Loucy (cell line): ENCODE measurements around the gene ZNF511.

ENCODE experiments used
- H2AFZ ChIP-seq: fragments of 200-600 bp; sonication (generic); 2 replicates; pipeline ENCODE4 v1.6.0; 2016; ENCODE audit warnings: antibody characterized with exemption, mild to moderate bottlenecking, low read length, moderate library complexity
- H3F3A ChIP-seq: fragments of 200-600 bp; 2 replicates; pipeline ENCODE4 v1.6.0; 2016; ENCODE audit warnings: antibody characterized with exemption, low read depth, mild to moderate bottlenecking
- H3K27me3 ChIP-seq: fragments of 200-600 bp; sonication (generic); 2 replicates; pipeline ENCODE4 v1.6.1; 2014; ENCODE audit warnings: low read length, mild to moderate bottlenecking; ENCODE audit not compliant: insufficient read depth, poor library complexity, severe bottlenecking
- H3K36me3 ChIP-seq: fragments of 200-600 bp; sonication (generic); 2 replicates; pipeline ENCODE4 v1.6.1; 2016; ENCODE audit warnings: low read length; ENCODE audit not compliant: insufficient read depth
- H3K4me1 ChIP-seq: fragments of 200-600 bp; sonication (generic); 2 replicates; pipeline ENCODE4 v1.5.1; 2014; ENCODE audit warnings: low read length, mild to moderate bottlenecking; ENCODE audit not compliant: insufficient read depth, poor library complexity, severe bottlenecking
- H3K4me2 ChIP-seq: fragments of 200-600 bp; sonication (generic); 2 replicates; pipeline ENCODE4 v1.6.0; 2014; ENCODE audit warnings: antibody characterized with exemption, low read length, low read depth, mild to moderate bottlenecking; ENCODE audit not compliant: poor library complexity, severe bottlenecking
- H3K4me3 ChIP-seq: fragments of 200-600 bp; sonication (generic); 2 replicates; pipeline ENCODE4 v1.5.1; 2014; ENCODE audit warnings: low read length, mild to moderate bottlenecking, mixed read lengths; ENCODE audit not compliant: poor library complexity, severe bottlenecking
- H3K79me2 ChIP-seq: fragments of 200-600 bp; sonication (generic); 2 replicates; pipeline ENCODE4 v1.6.1; 2014; ENCODE audit warnings: low read length; ENCODE audit not compliant: insufficient read depth
- H3K9ac ChIP-seq: fragments of 200-600 bp; sonication (generic); 2 replicates; pipeline ENCODE4 v1.6.0; 2014; ENCODE audit warnings: mild to moderate bottlenecking, low read depth, low read length, moderate library complexity; ENCODE audit not compliant: poor library complexity, severe bottlenecking
- H3K9me2 ChIP-seq: fragments of 200-600 bp; sonication (generic); replicated peaks from 2 replicates; pipeline ENCODE4 v1.6.1; 2016; ENCODE audit warnings: low read depth, low read length, mixed read lengths
- H3K9me3 ChIP-seq: fragments of 200-600 bp; sonication (generic); 2 replicates; pipeline ENCODE4 v1.6.1; 2014; ENCODE audit warnings: mild to moderate bottlenecking, antibody characterized with exemption, low read length, low read depth; ENCODE audit not compliant: insufficient read depth
- H4K20me1 ChIP-seq: fragments of 200-600 bp; sonication (generic); 2 replicates; pipeline ENCODE4 v1.6.0; 2014; ENCODE audit warnings: antibody characterized with exemption, low read length, mild to moderate bottlenecking; ENCODE audit not compliant: insufficient read depth, poor library complexity, severe bottlenecking
- EZH2phosphoT487 ChIP-seq: fragments of 200-600 bp; IDR thresholded peaks from 2 replicates; pipeline ENCODE4 v1.6.1; 2018; ENCODE audit warnings: antibody characterized with exemption, mild to moderate bottlenecking, moderate library complexity, borderline replicate concordance
- TF ChIP-seq, protein P1 (sequence below): fragments of 200-600 bp; sonication (generic); conservative IDR thresholded peaks from 2 replicates; pipeline ENCODE4 v1.5.1; 2014; ENCODE audit warnings: mild to moderate bottlenecking, antibody characterized with exemption, low read length

The ZNF511 gene

GRCh38 chr10:133283931-133284330 is 24.8 kb upstream of the ZNF511 start:
- Histone ChIP-seq H3K79me2 (no peaks in the 10 kb centered on the region), H3K4me3 (no peak overlapping the region), H3F3A (no peaks in the 10 kb centered on the region), H3K4me2 (no peak overlapping the region), H3K9ac (no peak overlapping the region), H4K20me1 (no peaks in the 10 kb centered on the region), H3K27me3 (no peaks in the 10 kb centered on the region), H3K9me2 (no peaks in the 10 kb centered on the region), H2AFZ (no peak overlapping the region), H3K36me3 (peaks cover 50% of the 10 kb centered on the region; the same call in 1 of the 2 replicates), H3K4me1 (peaks cover 17% of the 10 kb centered on the region), H3K9me3 (no peaks in the 10 kb centered on the region)
- TF ChIP-seq EZH2phosphoT487, result no peak
- TF ChIP-seq, protein P1, sequence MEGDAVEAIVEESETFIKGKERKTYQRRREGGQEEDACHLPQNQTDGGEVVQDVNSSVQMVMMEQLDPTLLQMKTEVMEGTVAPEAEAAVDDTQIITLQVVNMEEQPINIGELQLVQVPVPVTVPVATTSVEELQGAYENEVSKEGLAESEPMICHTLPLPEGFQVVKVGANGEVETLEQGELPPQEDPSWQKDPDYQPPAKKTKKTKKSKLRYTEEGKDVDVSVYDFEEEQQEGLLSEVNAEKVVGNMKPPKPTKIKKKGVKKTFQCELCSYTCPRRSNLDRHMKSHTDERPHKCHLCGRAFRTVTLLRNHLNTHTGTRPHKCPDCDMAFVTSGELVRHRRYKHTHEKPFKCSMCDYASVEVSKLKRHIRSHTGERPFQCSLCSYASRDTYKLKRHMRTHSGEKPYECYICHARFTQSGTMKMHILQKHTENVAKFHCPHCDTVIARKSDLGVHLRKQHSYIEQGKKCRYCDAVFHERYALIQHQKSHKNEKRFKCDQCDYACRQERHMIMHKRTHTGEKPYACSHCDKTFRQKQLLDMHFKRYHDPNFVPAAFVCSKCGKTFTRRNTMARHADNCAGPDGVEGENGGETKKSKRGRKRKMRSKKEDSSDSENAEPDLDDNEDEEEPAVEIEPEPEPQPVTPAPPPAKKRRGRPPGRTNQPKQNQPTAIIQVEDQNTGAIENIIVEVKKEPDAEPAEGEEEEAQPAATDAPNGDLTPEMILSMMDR, result no peak

- Histone ChIP-seq H3K4me1 (peaks cover 4% of the 10 kb centered on the region), H3K4me2 (no peak overlapping the region), H3K4me3 (no peak overlapping the region), H2AFZ (no peak overlapping the region), H3K9ac (no peak overlapping the region), H4K20me1 (no peaks in the 10 kb centered on the region), H3F3A (no peaks in the 10 kb centered on the region), H3K27me3 (no peaks in the 10 kb centered on the region), H3K79me2 (no peaks in the 10 kb centered on the region), H3K9me2 (no peaks in the 10 kb centered on the region), H3K9me3 (no peaks in the 10 kb centered on the region), H3K36me3 (peaks cover 57% of the 10 kb centered on the region; the same call in 1 of the 2 replicates)
- TF ChIP-seq, protein P1, result no peak
- TF ChIP-seq EZH2phosphoT487, result no peak
Observed at GRCh38 chr10:133285217-133285616, 23.5 kb upstream of the ZNF511 start.

GRCh38 chr10:133286366-133286765 is 22.3 kb upstream of the ZNF511 start:
- H3K4me2 ChIP-seq, result no peak overlapping the region
- peaks cover 57% of the 10 kb centered on the region; the same call in 1 of the 2 replicates for H3K36me3 ChIP-seq
- H2AFZ ChIP-seq, result no peak overlapping the region
- H3K9me3 ChIP-seq, result no peaks in the 10 kb centered on the region
- H3K9ac ChIP-seq, result no peak overlapping the region
- H3F3A ChIP-seq, result no peaks in the 10 kb centered on the region
- no peaks in the 10 kb centered on the region for H3K4me1 ChIP-seq
- H3K27me3 ChIP-seq, result no peaks in the 10 kb centered on the region
- TF ChIP-seq, protein P1, result no peak
- no peak for TF ChIP-seq EZH2phosphoT487
- H3K9me2 ChIP-seq, result no peaks in the 10 kb centered on the region
- H4K20me1 ChIP-seq, result no peaks in the 10 kb centered on the region
- H3K79me2 ChIP-seq, result no peaks in the 10 kb centered on the region
- no peak overlapping the region for H3K4me3 ChIP-seq
